Activated CD4-positive, alpha-beta T cell treated with anti-CD3 and anti-CD28 coated beads, Interleukin-2, amount 10 ng/mL, durations not matched to agents 24 days and 14 days (primary cell): ENCODE data around the gene LMX1B. TPM values are rescaled to one million over a fixed set of nuclear protein-coding genes. Genes with fewer than 3 reads are reported as not detected.
A peak's percentile ranks its signal among the peaks of the same experiment; 100 is the strongest.

Experiments
- DNase-seq: peaks from one replicate; pipeline ENCODE4 v3.0.0; 2022
- H3K27ac Mint-ChIP-seq: one replicate; pipeline ENCODE4 v1.8.0; 2022; ENCODE audit warnings: mild to moderate bottlenecking, mixed read lengths
- H3K27me3 Mint-ChIP-seq: one replicate; pipeline ENCODE4 v1.8.0; 2022; ENCODE audit warnings: mixed read lengths
- H3K36me3 Mint-ChIP-seq: one replicate; pipeline ENCODE4 v1.8.0; 2022; ENCODE audit warnings: low read depth, mild to moderate bottlenecking, mixed read lengths
- H3K4me1 Mint-ChIP-seq: one replicate; pipeline ENCODE4 v1.8.0; 2021; ENCODE audit warnings: mixed read lengths
- H3K4me3 Mint-ChIP-seq: one replicate; pipeline ENCODE4 v1.8.0; 2022; ENCODE audit warnings: mild to moderate bottlenecking, moderate library complexity, mixed read lengths
- H3K9me3 Mint-ChIP-seq: one replicate; pipeline ENCODE4 v1.8.0; 2021; ENCODE audit warnings: mixed read lengths
- intact Hi-C: fragments of 100-400 bp; cut with micrococcal nuclease; formaldehyde crosslinking; loops from one replicate; pipeline ENCODE4 v1.15.1; 2023
- total RNA-seq: library from RNA; stranded (reverse); gene quantifications from 2 replicates; pipeline ENCODE4 v1.2.3, GENCODE V29; 2022

The LMX1B gene
- total RNA-seq, 1 donor from 2014 or later = not detected

DNA sequence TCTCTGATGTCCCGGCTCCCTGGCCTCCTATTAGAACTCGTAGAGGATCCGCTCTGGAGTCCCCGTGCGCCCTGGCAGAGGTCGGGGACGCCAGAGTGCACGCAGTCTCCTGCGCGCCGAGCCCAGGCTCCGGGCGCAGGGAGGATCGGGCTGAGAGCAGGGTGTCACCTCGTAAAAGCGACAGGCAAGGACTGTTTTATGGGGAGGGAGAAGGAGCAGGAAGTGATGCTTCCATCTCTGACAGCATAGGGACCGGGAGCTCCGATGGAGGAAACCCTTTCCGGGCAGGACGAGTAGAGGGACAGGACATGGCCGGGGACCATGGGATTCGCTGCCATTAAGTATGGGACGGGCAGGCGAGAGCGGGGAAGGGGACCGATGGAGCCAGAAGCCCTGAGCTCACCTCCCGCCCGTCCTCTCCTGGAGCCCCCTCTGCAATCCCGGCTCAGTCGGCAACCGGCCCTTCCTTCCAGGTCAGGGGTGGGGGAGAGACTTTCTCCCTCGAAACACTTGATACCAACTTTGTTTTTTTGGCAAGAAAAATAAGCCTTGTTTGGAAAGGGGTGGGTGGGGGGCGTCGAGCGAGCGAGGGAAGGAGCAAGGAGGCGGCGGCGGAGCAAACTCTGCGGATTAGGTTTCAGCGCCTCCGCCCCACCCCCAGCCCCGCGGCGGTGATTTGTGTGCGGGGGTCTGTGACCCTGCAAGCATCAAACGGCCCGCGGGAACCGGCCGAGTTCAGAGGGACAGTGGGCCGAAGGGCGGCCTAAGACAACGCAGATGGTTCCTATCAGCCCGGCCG is 12.6 kb downstream of the LMX1B start:
- H3K9me3 Mint-ChIP-seq = no peaks in the 10 kb centered on the region
- peak overlapping the region; percentile 69 for H3K4me3 Mint-ChIP-seq
- H3K36me3 Mint-ChIP-seq = no peaks in the 10 kb centered on the region
- DNase-seq = no peak
- peaks cover 81% of the 10 kb centered on the region for H3K27me3 Mint-ChIP-seq
- H3K4me1 Mint-ChIP-seq = peaks cover 4% of the 10 kb centered on the region
- intact Hi-C loops = no loop called here
- H3K27ac Mint-ChIP-seq = no peak overlapping the region

DNA sequence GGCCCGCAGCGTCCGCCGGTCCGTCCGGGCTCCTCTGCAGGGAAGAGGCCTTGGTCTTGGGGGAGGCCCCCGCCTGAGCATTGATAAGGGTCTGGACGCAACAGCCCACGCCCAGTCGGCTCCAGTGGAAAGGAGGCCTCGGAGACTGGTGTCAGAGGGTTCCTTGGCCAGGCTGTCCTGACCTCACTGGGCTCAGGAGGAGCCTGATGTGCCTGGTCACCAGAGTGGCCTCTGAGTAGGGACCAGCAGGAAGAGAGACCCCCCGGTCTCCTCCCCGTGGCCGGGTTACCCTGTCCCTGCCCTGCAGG is 13.2 kb downstream of the LMX1B start:
- H3K4me3 Mint-ChIP-seq = no peak overlapping the region
- H3K4me1 Mint-ChIP-seq = peaks cover 4% of the 10 kb centered on the region
- no peak for DNase-seq
- H3K27me3 Mint-ChIP-seq = peaks cover 77% of the 10 kb centered on the region
- intact Hi-C loops = no loop called here
- H3K36me3 Mint-ChIP-seq = no peaks in the 10 kb centered on the region
- no peak overlapping the region for H3K27ac Mint-ChIP-seq
- no peaks in the 10 kb centered on the region for H3K9me3 Mint-ChIP-seq

DNA sequence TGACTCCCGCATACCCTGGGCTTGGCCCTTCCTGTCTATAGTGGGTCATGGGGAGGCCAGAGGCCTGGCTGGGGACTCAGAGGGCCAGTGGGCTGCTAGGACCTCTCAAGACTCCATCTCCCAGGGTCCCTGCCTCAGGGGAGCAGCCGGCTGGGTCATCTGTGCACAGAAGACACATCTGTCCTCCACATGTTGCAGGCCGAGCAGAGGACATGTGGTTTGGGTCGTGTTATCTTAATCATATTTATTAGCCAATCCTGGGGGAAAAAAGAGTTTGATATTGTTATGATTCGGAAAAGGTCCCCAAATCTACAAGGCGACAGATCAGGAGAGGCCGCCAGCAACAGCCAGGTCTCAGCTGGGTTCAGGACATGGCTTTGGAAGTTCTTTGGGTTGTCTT is 14.4 kb downstream of the LMX1B start:
- H3K27me3 Mint-ChIP-seq = peaks cover 69% of the 10 kb centered on the region
- H3K36me3 Mint-ChIP-seq = no peaks in the 10 kb centered on the region

DNA sequence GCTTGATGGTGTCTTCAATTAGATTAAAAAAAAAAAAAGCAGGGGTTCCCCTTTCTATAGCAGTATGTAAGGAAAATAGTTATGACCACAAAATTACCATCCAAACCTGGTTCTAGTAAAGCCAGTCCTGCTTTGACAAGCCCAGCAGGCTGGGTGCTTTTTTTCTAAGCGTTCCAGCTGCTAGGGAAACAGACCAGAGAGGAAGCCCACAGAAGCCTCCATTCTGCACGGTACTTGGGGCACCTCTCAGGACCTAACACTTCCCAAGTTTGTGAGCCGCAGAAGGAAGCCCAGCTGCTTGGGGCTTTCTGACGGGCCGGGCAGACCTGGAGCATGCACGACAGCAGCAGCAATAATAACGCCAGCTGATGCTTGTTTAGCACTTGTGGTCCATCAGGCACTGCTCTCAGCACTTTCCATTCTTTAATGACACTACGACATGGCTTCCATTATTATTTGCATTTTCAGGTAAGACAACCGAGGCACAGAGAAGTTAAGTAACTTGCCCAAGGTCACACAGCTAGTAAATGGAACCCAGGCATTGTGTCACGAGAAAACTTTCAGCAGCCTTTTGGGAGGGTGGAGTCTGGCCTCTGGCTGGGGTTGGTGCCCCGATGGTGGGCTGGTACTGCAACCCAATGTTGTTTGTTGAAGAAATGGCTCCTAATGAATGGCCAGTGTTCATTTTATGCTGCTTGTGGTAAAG is 15.4 kb downstream of the LMX1B start:
- no peaks in the 10 kb centered on the region for H3K9me3 Mint-ChIP-seq
- no peaks in the 10 kb centered on the region for H3K36me3 Mint-ChIP-seq
- H3K4me3 Mint-ChIP-seq = no peak overlapping the region
- H3K27me3 Mint-ChIP-seq = peaks cover 63% of the 10 kb centered on the region
- H3K27ac Mint-ChIP-seq = no peak overlapping the region
- intact Hi-C loops = no loop called here
- DNase-seq = no peak
- peaks cover 4% of the 10 kb centered on the region for H3K4me1 Mint-ChIP-seq

More for the DNA sequence above, 14.4 kb downstream of the LMX1B start:
- Mint-ChIP-seq H3K27ac (no peak overlapping the region), H3K4me1 (peaks cover 4% of the 10 kb centered on the region), H3K9me3 (no peaks in the 10 kb centered on the region), H3K4me3 (no peak overlapping the region)
- intact Hi-C loops = no loop called here
- no peak for DNase-seq

DNA sequence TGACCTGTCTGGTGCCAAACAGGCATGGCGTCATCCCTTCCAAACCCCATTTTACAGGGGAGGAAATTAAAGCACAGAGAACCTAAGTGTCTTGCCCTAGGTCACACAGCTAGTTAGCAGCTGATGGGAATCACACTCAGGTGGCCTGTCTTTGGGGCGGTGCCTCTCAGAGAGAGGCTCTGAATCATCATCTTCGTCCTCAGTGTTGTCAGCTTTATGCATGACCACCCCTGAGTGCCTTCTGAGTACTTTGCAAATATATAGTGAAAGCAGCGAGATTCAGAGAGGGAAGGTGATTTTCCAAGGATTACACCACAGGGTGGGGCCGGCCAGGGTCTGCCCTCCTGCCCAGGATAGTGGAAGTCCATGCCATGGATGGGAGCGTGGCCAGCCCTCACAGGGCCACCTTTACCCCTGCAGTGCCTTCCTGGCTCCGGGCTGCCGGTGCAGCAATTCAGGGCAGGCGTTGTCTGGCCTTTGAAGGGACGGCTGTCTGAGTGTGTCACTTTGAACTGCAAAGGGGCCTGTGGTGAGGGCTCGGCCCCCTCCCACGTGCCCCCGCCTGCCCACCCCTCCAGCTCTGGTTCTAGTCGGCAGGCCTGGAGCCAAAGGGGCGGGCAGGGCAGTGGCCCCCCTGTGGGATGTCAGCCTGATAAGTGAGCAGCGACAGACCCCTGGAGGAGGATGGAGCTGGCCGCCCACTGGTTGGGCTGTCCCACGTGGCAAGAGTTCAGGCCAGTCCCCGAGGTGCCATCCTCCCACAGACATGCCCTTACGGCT is 16.9 kb downstream of the LMX1B start:
- Mint-ChIP-seq H3K4me1 (peaks cover 4% of the 10 kb centered on the region), H3K27ac (no peak overlapping the region), H3K9me3 (no peaks in the 10 kb centered on the region), H3K4me3 (no peak overlapping the region), H3K27me3 (peaks cover 53% of the 10 kb centered on the region), H3K36me3 (no peaks in the 10 kb centered on the region)
- no peak for DNase-seq
- intact Hi-C loops = no loop called here

DNA sequence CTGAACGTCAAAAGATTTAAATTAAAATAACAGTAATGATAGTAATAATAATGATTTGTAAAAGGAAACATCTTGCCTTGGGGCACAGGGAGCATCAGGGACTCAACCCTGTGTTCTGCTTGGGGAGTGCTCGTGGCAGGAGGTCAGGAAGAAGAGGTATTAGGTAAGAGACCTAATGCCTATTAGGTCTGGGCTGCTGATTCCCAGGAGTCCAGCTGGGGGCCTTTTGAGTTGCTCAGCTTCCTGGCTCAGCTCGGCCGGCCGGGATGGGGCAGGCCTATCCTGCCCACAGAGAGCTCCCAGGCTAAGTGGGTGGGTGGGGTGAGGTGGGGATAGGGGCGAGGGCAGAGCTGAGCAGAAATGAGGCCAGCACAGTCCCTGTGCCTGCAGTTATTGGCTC is 17.5 kb downstream of the LMX1B start:
- no peaks in the 10 kb centered on the region for H3K9me3 Mint-ChIP-seq
- H3K4me3 Mint-ChIP-seq = no peak overlapping the region
- DNase-seq = no peak
- no peaks in the 10 kb centered on the region for H3K36me3 Mint-ChIP-seq
- peaks cover 2% of the 10 kb centered on the region for H3K4me1 Mint-ChIP-seq
- intact Hi-C loops = no loop called here
- no peak overlapping the region for H3K27ac Mint-ChIP-seq
- peaks cover 50% of the 10 kb centered on the region for H3K27me3 Mint-ChIP-seq

DNA sequence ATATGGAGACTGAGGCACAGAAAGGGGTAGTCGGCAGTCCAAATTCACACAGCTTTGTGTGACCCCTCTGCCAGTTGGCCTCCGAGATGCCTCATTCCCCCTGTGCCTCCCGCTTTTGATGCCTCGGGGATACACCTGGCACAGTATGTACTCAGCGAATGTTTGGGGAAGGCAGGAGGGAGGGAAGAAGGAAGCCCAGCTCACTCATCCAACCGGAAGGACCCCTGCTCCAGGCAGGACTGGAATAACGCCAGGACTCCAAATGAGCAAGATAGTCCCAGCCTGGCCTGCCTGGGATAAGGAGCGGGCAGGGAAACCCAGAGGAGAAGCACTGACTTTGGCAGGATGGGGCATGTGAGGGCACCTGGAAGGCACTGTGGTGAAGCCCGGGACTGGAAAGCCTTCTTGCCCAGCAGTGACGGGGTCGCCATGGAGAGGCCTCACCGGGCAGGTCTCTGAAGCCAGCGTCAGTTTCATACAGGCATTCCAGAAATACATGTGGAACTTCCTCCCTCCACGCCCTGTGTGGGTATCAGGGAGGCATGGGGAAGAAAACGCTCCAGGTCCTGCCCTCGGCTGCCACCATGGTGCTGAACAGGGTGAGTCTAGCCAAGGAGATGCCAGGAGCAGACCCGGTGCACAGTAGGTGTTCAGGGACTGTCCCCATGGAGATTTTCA is 20.3 kb downstream of the LMX1B start:
- no peak for DNase-seq
- intact Hi-C loops = no loop called here
- H3K4me1 Mint-ChIP-seq = no peaks in the 10 kb centered on the region
- H3K4me3 Mint-ChIP-seq = no peak overlapping the region
- H3K27me3 Mint-ChIP-seq = peaks cover 46% of the 10 kb centered on the region
- no peak overlapping the region for H3K27ac Mint-ChIP-seq
- H3K9me3 Mint-ChIP-seq = no peaks in the 10 kb centered on the region
- no peaks in the 10 kb centered on the region for H3K36me3 Mint-ChIP-seq

DNA sequence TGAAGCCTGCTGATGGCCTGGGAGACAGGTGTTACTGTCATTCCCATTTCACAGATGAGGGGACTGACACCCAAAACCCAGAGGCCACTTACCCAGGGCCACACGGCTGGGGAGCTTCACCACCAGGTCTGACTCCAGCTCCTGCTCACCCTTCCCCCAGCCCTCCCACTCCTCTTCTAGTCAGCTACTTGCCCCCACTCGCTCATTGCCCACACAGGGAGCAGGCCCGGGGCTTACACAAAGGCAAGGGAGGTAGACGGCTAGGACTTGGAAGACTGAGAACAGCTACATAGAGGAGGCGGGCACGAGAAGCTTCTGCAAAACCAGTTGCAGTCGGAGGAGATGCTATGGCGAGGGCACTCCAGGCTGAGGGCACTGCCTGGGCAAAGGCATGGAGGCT is 21.3 kb downstream of the LMX1B start:
- Mint-ChIP-seq H3K9me3 (no peaks in the 10 kb centered on the region), H3K4me1 (no peaks in the 10 kb centered on the region), H3K4me3 (no peak overlapping the region), H3K36me3 (no peaks in the 10 kb centered on the region), H3K27me3 (peaks cover 43% of the 10 kb centered on the region), H3K27ac (no peak overlapping the region)
- no peak for DNase-seq
- intact Hi-C loops = no loop called here

DNA sequence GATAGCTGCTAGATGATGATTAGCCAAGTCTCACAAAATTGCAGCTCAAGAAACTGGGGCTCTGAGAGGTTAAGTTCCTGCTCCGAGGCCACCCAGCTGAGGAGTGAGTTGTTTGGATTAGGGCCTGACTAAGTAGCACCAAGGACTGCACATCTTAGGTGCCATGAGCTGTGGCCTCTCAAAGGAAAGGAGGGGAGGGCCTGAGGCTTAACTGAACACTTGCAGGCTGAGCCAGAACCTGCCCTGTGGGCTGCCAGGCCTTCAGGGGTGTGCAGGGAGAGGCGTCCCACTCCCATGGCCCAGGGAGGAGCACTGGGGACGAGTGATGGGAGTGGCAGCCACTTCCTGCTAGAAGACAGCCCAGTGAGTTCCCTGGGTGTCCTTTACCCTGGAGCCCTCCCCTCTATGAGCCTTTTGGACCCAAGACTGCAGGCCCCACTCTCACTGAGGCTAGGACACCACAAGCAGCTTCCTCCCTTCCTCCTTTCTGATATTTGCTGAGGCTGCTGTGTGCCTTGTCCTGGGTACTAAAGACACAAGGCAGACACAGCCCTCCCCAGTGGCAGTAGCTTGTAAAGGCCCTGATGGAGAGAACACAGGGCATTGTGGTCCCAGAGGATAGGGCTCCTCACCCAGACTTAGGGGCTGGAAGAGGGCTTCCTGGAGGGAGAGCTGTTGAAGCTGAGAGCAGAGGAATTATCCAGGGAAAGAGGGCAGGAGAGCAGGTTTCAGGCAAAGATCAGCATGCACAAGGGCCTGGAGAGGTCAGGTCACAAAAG is 22.1 kb downstream of the LMX1B start:
- no peaks in the 10 kb centered on the region for H3K9me3 Mint-ChIP-seq
- H3K4me3 Mint-ChIP-seq = no peak overlapping the region
- H3K36me3 Mint-ChIP-seq = no peaks in the 10 kb centered on the region
- peaks cover 39% of the 10 kb centered on the region for H3K27me3 Mint-ChIP-seq
- intact Hi-C loops = no loop called here
- no peak for DNase-seq
- no peak overlapping the region for H3K27ac Mint-ChIP-seq
- H3K4me1 Mint-ChIP-seq = no peaks in the 10 kb centered on the region

DNA sequence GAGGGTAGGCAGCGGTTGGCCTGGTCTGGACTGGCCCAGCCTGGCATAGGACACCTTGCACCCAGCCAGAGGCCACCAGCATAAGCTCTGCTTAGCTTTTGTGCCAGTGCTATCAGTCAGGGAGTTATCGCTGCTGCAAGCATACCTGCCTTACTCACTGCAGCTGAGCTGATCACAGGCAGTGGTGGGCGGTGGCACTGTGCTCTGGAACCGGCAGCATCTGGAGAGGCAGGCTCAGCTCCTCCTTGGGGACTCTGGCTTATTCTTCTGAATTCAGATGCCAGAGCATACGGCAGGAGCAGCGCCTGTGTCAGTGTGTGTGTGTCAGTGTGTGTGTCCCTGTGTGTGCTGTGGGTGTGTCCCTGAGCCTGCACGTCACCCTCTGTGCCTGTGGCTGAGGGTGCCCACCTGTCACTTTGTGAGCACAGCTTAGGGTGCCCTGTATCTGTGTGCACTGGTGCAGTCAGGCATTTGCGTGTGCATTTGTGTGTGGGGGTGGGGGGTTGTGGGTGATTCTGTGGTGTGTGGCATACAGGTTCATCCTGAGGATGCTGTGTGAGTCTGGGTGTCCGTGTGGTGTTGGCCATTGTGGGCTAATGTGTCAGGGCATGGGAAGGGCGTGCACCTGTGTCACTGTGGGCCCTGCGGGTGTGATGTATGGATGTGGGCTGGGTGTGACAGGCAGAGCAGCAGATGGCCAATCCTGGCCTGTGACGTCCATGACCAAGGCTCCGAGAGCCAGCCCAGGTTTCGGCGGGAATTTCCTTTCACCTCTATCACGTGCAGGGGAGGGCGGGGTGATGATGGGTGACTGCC is 23.5 kb downstream of the LMX1B start:
- intact Hi-C loops = no loop called here
- Mint-ChIP-seq H3K9me3 (no peaks in the 10 kb centered on the region), H3K36me3 (no peaks in the 10 kb centered on the region), H3K4me1 (no peaks in the 10 kb centered on the region), H3K4me3 (no peak overlapping the region), H3K27me3 (peaks cover 44% of the 10 kb centered on the region), H3K27ac (no peak overlapping the region)
- no peak for DNase-seq

DNA sequence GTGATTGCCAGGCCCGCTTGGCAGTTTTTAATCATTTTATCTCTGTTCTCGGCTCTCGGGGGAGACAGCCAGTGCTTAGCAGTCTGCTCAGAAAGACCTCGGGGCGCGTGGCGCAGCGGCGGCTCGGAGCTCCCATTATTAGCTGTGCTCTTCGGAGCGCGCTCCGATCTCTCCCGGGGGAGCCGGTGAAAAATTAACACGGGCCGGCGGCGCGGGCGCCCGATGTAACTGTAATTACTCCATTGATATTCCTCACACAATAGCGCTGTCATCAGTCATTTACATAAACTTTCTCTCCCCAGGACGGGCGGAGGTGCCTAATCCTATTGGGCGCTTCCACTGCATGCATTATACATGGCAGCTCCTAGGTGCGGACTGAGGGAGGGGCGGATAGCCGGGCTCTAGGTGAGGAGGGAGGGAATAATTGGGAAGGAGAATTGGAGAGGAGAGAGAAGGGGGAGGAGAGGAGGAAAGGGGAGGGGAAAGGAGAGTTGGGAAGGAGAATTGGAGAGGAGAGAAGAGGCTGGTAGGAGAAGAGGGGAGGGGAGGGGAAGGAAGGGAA is 24.9 kb downstream of the LMX1B start:
- no peaks in the 10 kb centered on the region for H3K9me3 Mint-ChIP-seq
- DNase-seq = no peak
- no peaks in the 10 kb centered on the region for H3K4me1 Mint-ChIP-seq
- H3K36me3 Mint-ChIP-seq = no peaks in the 10 kb centered on the region
- intact Hi-C loops = no loop called here
- no peak overlapping the region for H3K27ac Mint-ChIP-seq
- H3K27me3 Mint-ChIP-seq = peaks cover 51% of the 10 kb centered on the region
- no peak overlapping the region for H3K4me3 Mint-ChIP-seq

DNA sequence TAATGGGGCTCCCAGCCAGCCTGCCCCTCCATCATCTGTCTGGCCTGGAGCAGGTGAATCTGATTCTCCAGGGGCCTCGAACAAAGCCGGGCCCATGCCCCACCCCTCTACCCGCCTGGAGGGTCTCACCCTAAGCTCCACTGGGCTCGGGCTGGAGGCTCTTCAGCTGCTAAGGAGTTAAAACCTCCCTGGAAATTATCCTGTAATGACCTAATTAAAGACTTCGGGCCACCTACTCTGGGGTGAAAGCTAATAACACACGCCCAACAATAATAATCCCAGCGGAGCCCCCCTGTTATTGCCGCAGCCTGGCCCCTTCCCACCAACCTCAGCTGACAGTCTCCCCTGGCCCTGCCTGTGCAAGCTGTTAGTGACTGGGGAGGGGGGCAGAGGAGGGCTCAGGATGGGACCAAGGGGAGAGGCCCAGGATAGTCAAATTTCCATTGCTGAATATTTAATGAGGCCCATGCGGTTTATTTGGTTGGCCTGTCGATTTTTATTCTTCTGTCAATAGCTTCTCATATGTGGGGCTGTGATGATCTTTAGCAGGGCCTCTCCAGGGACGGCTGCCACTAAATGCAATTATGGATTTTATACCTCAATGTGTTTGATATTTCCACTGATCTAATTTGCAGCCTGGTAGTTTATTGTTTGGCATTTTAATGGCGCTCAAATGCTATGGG is 25.7 kb downstream of the LMX1B start:
- H3K36me3 Mint-ChIP-seq = no peaks in the 10 kb centered on the region
- peaks cover 51% of the 10 kb centered on the region for H3K27me3 Mint-ChIP-seq
- DNase-seq = no peak
- H3K4me1 Mint-ChIP-seq = no peaks in the 10 kb centered on the region
- intact Hi-C loops = no loop called here
- no peak overlapping the region for H3K4me3 Mint-ChIP-seq
- no peak overlapping the region for H3K27ac Mint-ChIP-seq
- H3K9me3 Mint-ChIP-seq = no peaks in the 10 kb centered on the region
